HG03520 (cell line): ENCODE measurements around the gene LCN15.
"Not testable (repeated sequence)": the region's sequence is repeated elsewhere in the genome, so short reads cannot be mapped to it uniquely, and the experiment has no call there.

Experiments used
- ATAC-seq: cut with Tn5 transposase; IDR thresholded peaks from one replicate; pipeline ENCODE4 v1.9.1; 2021; ENCODE audit warnings: mild to moderate bottlenecking, moderate library complexity; ENCODE audit not compliant: unreplicated experiment

The LCN15 gene

DNA sequence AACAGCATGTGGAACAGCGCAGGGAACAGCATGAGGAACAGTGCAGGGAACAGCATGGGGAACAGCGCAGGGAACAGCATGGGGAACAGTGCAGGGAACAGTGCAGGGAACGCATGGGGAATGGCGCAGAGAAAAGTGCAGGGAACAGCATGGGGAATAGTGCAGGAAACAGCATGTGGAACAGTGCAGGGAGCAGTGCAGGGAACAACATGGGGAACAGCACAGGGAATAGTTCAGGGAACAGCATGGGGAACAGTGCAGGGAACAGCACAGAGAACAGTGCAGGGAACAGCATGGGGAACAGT, 8.2 kb downstream of the LCN15 start:
- ATAC-seq, result no peak

- ATAC-seq, result not testable (repeated sequence)
These were observed 8.8 kb downstream of the LCN15 start for GRCh38 chr9:136755302-136756133.

- ATAC-seq, result no peak
These were observed 9.6 kb downstream of the LCN15 start for GRCh38 chr9:136754626-136755301.

- ATAC-seq, result no peak
These were observed 10.2 kb downstream of the LCN15 start for GRCh38 chr9:136754059-136754572.

GRCh38 chr9:136753371-136754058, 10.8 kb downstream of the LCN15 start:
- ATAC-seq, result no peak

DNA sequence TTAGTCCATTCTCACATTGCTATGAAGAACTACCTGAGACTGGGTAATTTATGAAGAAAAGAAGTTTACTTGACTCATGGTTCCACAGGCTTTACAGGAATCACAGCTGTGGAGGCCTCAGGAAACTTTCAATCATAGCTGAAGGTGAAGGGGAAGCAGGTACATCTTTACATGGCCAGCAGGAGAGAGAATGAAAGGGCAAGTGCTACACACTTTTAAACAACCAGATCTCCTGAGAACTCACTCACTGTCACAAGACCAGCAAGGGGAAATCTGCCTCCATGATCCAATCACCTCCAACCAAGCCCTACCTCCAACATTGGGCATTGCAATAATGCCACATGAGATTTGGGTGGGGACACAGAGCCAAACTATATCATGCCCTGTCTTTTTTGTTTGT, 12.5 kb downstream of the LCN15 start:
- no peak for ATAC-seq

DNA sequence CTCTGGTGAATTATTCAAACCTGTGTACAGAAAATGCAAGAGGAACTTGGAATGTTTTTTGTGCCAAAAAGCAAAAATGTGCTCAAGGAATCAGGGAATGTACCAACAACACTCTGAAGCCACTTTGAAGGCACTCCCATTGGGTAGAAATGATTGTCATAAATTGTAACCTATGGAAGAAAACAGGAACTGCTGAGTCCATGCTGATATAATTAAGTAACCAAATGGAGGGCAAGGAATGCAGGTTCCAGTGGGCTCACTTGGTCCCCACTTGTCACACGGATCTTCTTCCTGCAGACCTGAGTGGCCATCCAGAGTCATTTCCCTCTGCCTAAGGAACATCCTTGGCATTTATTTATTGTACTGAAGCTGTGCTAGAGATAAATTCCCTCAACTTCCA, 13.1 kb downstream of the LCN15 start:
- ATAC-seq, result no peak

- ATAC-seq, result no peak
These were observed 13.8 kb downstream of the LCN15 start for GRCh38 chr9:136750526-136750925.

DNA sequence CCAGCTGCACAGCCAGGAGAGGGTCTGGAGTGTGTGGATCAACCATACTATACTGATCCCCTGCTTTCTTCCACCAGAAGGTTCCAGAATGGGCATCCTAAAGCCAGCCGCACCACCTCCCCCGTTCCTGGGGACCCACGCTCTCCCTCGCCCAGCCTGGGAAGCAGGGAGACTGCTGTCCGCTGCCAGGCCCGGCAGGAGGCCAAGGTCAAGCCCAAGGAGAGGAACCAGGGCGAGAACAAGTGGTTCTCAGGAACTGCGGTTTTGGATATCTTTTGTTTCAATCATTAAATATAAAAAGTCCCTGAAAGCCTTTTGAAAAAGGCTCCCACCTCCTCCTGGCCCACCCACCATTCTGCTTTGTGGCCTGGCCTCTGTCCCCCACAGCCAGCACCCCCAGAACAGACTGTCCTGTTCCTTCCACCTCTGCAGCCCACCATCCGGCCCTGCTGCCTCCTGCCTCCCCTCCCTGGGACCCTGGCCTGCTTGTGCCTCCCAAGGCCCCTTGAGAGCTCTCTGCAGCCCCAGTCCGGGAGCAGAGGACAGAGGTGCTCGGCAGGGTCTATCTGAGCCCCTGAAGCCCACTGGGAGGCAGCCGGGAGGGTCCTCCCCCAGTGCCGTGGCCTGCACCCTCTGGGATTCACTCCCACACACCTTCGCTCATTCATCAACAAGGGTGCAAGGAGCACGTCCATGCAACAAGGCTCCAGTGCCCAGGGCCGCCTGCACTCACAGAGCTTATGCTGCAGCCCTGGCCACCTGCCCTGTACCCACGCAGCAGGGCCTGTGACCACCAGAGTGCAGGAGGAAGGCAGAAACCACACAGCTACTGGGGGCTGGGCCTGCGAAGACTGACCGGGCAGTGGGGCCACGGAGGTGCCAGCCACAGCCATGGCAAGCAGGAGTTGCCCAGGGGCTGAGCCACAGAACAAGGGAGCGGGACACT, 15.4 kb downstream of the LCN15 start:
- ATAC-seq, result no peak

DNA sequence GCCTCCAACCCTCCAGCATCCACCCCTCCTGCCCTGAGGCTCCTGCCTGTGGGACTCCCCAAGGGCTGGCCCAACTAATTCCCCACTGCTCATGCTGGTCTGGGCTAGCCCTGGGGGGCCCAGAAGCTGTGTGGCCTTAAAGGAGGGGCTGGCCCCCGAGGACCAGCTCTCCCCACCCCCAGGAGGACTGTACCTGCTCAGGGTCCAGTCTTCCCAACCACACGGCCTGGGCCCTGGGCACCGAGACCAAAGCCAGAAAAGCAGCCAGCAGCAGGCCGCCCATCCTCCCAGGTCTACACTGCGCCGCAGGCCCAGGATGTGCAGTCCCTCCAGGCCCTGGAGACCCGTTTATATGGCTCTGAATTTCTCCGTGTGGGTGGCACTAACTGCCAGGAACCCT, 16.1 kb downstream of the LCN15 start, which contains the start of gene LCN6:
Gene LCN6, minus strand, starts transcription at position 325 of the 400 bp plus-strand sequence. Its CDS starts 42 bp downstream, at position 283.
- ATAC-seq, result no peak

- no peak for ATAC-seq
These were observed 16.9 kb downstream of the LCN15 start for GRCh38 chr9:136747161-136748060.

GRCh38 chr9:136746621-136747020, 17.7 kb downstream of the LCN15 start:
- no peak for ATAC-seq

GRCh38 chr9:136746155-136746490, 18.2 kb downstream of the LCN15 start:
- ATAC-seq, result no peak

DNA sequence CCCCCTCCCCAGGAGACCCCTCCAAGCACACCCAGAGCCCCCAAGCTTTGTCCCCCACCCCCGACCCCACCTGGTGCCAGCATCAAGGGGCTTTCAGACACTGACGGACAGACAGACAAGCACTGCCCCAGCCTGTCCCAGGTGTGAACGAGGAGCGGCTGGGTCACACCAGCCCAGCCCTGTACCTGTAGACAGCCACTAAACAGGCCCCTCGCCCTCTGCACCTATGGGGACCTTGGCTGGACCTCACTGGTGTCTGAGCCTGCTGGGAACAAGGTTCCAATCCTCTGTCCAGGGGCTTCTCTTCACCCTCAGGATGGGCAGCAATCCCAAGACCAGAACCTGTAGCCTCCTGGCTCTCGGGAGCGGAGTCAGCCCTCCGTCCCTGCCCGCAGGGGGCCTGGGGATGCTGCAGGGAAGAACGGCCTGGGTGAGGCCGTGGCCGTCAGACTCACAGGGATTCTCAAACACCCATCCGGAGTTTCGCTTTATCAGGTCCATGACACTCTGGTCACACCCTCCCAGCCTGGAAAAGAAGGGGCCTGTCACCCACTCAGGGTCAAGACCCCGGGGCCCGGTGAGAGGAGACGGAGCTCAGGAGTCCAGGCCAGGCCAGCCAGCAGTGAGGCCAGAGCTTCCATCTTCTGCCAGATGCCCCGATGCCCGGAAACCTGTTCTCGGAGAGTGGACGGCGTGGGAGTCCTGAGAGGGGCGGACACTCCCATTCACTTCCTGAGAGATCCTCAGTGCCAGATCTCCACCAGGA, 18.7 kb downstream of the LCN15 start:
- no peak for ATAC-seq

DNA sequence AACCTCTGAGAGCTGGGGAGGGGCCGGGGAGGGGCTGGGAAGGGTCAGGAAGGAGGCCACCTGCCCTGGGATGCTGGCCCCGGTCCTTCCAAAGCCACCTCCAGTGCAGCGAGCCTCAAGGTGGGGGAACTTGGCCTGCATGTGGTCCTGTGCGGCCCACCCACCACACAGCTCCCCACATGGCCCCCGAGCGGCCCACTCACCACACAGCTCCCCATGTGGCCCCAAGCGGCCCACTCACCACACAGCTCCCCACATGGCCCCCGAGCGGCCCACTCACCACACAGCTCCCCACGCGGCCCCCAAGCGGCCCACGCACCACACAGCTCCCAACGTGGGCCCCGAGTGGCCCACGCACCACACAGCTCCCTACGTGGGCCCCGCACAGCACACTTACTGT, 19.5 kb downstream of the LCN15 start:
- no peak for ATAC-seq

DNA sequence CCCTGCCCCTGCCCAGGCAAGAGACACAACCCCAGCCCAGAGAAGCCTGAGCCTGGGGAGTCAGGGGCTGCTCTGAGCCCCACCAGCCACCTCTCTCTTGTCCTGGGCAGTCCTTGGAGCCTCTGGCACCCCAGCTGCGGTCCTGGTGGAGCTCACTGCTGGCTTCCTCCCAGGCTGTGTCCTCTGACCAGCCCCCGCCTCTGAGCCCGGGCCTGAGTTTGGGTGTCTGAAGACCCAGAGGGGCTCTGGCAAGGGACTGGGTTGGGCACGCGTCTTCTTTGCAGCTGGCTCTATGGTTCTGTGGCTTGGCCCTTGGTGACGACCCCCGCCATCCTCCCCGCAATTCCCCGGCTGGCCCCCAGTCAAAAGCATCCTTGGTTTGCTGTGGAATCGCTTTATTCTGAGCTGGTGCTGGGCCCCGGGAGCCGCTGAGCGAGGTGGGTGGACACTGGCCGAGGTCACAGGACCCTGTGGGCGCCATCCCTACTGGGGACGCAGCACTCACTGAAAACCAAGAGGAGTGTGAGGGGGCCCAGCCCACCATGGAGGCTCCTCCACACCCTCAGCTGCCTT, 20.6 kb downstream of the LCN15 start:
- ATAC-seq, result no peak

GRCh38 chr9:136742591-136743391, 21.5 kb downstream of the LCN15 start, which contains the start of gene LCN10:
TSS of gene LCN10 (minus strand) at chr9:136742940. CDS start at chr9:136742903, 37 bp downstream.
- no peak for ATAC-seq
